GM18861 (cell line): Measurements from ENCODE around the gene SORBS2.
A peak's percentile ranks its signal among the peaks of the same experiment; 100 is the strongest.

Experiments
- ATAC-seq: cut with Tn5 transposase; IDR thresholded peaks from one replicate; pipeline ENCODE4 v1.9.1; 2021; ENCODE audit not compliant: unreplicated experiment

Gene SORBS2

GRCh38 chr4:185592438-185592837 lies 219.6 kb downstream of the SORBS2 start:
- ATAC-seq = no peak

- no peak for ATAC-seq
Measured at GRCh38 chr4:185591679-185592141, 220.3 kb downstream of the SORBS2 start.

- no peak for ATAC-seq
Measured at GRCh38 chr4:185590982-185591381, 221.0 kb downstream of the SORBS2 start.

- ATAC-seq = no peak
Measured at GRCh38 chr4:185589067-185589836, 222.7 kb downstream of the SORBS2 start.

- ATAC-seq = peak; percentile 90
Measured at GRCh38 chr4:185587427-185588161, 224.4 kb downstream of the SORBS2 start.

- no peak for ATAC-seq
Measured at GRCh38 chr4:185587030-185587426, 225.0 kb downstream of the SORBS2 start.

GRCh38 chr4:185585211-185585610 lies 226.8 kb downstream of the SORBS2 start:
- no peak for ATAC-seq

GRCh38 chr4:185583813-185584212 lies 228.2 kb downstream of the SORBS2 start:
- no peak for ATAC-seq

- ATAC-seq = no peak
Measured at GRCh38 chr4:185582651-185583400, 229.2 kb downstream of the SORBS2 start.

- no peak for ATAC-seq
Measured at GRCh38 chr4:185580699-185581098, 231.3 kb downstream of the SORBS2 start.

- no peak for ATAC-seq
Measured at GRCh38 chr4:185578284-185578683, 233.7 kb downstream of the SORBS2 start.

- no peak for ATAC-seq
Measured at GRCh38 chr4:185576962-185577950, 234.7 kb downstream of the SORBS2 start.

GRCh38 chr4:185576314-185576961 lies 235.6 kb downstream of the SORBS2 start:
- ATAC-seq = no peak

GRCh38 chr4:185573651-185574199 lies 238.3 kb downstream of the SORBS2 start:
- ATAC-seq = no peak

- no peak for ATAC-seq
Measured at GRCh38 chr4:185570727-185571126, 241.3 kb downstream of the SORBS2 start.

- no peak for ATAC-seq
Measured at GRCh38 chr4:185567381-185568376, 244.3 kb downstream of the SORBS2 start.

GRCh38 chr4:185566972-185567371 lies 245.0 kb downstream of the SORBS2 start:
- ATAC-seq = no peak

- ATAC-seq = no peak
Measured at GRCh38 chr4:185566425-185566824, 245.6 kb downstream of the SORBS2 start.
